HUES48 (cell line): ENCODE measurements around the gene MYLK.

Experiments
- H3K27ac ChIP-seq: one replicate; pipeline ENCODE4 v1.7.0; 2013; ENCODE audit warnings: low read depth, low read length, inconsistent platforms
- H3K27me3 ChIP-seq: 2 replicates; pipeline ENCODE4 v1.6.1; 2013; ENCODE audit warnings: mild to moderate bottlenecking, low read length; ENCODE audit not compliant: control insufficient read depth, insufficient read depth
- H3K36me3 ChIP-seq: 2 replicates; pipeline ENCODE4 v1.6.1; 2013; ENCODE audit warnings: low read length; ENCODE audit not compliant: control insufficient read depth, insufficient read depth
- H3K4me1 ChIP-seq: 2 replicates; pipeline ENCODE4 v1.6.1; 2013; ENCODE audit warnings: mild to moderate bottlenecking, low read length; ENCODE audit not compliant: control insufficient read depth, insufficient read depth
- H3K4me3 ChIP-seq: 2 replicates; pipeline ENCODE4 v1.5.1; 2013; ENCODE audit warnings: mild to moderate bottlenecking, low read depth, low read length
- H3K9ac ChIP-seq: 2 replicates; pipeline ENCODE4 v1.6.1; 2013; ENCODE audit warnings: mild to moderate bottlenecking, low read depth, low read length, moderate library complexity
- H3K9me3 ChIP-seq: 2 replicates; pipeline ENCODE4 v1.6.1; 2013; ENCODE audit warnings: low read length; ENCODE audit not compliant: control insufficient read depth, insufficient read depth

MYLK gene

GRCh38 chr3:123590685-123591450 lies 293.3 kb downstream of the MYLK start:
- Histone ChIP-seq H3K27ac (no peak overlapping the region), H3K27me3 (no peaks in the 10 kb centered on the region; the same call in 1 of the 2 replicates), H3K4me1 (peaks cover 4% of the 10 kb centered on the region), H3K4me3 (no peak overlapping the region), H3K9me3 (peaks cover 16% of the 10 kb centered on the region), H3K9ac (no peak overlapping the region), H3K36me3 (no peaks in the 10 kb centered on the region)

DNA sequence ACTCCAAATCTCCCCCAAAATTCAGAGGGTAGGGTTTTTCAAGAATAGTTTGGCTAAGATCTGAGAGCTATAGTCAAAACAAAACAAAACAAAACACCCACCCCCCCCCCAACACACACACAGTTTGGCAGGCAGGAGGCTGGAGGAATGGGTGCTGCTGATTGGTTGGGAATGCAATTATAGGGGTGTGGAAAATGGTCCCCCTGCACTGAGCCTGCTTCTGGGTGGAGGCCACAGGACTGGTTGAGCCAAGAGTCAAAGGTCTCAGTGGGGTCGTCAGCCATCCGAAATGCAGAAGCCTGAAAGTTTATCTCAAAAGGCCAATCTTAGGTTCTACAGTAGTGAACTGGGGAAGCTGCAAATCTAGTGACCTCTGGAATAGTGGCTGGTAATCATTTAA lies 296.7 kb downstream of the MYLK start:
- H3K4me1 ChIP-seq: peaks cover 13% of the 10 kb centered on the region
- H3K9ac ChIP-seq: no peak overlapping the region
- no peak overlapping the region for H3K27ac ChIP-seq
- no peaks in the 10 kb centered on the region; the same call in 1 of the 2 replicates for H3K27me3 ChIP-seq
- H3K4me3 ChIP-seq: no peak overlapping the region
- 0 out of 2 replicates have a peak, but pooled peaks cover under 1% of the 10 kb centered on the region for H3K36me3 ChIP-seq
- peaks cover 16% of the 10 kb centered on the region for H3K9me3 ChIP-seq

- H3K27me3 ChIP-seq: no peaks in the 10 kb centered on the region; the same call in 1 of the 2 replicates
- H3K9me3 ChIP-seq: peaks cover 16% of the 10 kb centered on the region
- no peak overlapping the region for H3K4me3 ChIP-seq
- 0 out of 2 replicates have a peak, but pooled peaks cover 3% of the 10 kb centered on the region for H3K36me3 ChIP-seq
- H3K27ac ChIP-seq: no peak overlapping the region
- H3K9ac ChIP-seq: no peak overlapping the region
- peaks cover 13% of the 10 kb centered on the region for H3K4me1 ChIP-seq
These were observed 297.2 kb downstream of the MYLK start for GRCh38 chr3:123586968-123587367.

DNA sequence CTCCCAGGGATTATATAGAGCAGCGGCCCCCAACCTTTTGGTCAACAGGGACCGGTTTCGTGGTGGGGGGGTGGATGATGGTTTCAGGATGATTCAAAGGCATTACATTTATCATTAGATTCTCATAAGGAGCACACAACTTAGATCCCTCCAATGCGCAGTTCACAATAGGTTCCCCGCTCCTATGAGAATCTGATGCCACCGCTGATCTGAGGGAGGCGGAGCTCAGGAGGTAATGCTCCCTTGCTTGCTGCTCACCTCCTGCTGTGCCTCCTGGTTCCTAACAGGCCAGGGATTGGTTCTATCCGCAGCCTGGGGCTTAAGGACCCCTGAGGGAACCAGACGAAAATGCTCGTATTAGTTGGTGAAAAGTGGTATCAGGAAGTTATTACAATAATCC lies 298.0 kb downstream of the MYLK start:
- Histone ChIP-seq H3K36me3 (peaks cover 8% of the 10 kb centered on the region; the same call in 1 of the 2 replicates), H3K4me1 (peaks cover 13% of the 10 kb centered on the region), H3K4me3 (peak overlapping the region; percentile 83), H3K27ac (peak overlapping the region; percentile 97), H3K9me3 (peaks cover 16% of the 10 kb centered on the region), H3K27me3 (no peaks in the 10 kb centered on the region; the same call in 1 of the 2 replicates), H3K9ac (peak overlapping the region; percentile 98)

GRCh38 chr3:123584988-123585937 lies 298.9 kb downstream of the MYLK start, which contains the start of gene HACD2:
TSS of gene HACD2 (minus strand) at chr3:123585053. CDS start at chr3:123585027, 26 bp downstream.
- H3K9ac ChIP-seq: peak within 1 kb of the TSS; percentile 98
- H3K4me1 ChIP-seq: peaks cover 13% of the 10 kb centered on the region
- H3K36me3 ChIP-seq: peaks cover 13% of the 10 kb centered on the region
- H3K4me3 ChIP-seq: peak within 1 kb of the TSS; percentile 83
- H3K9me3 ChIP-seq: peaks cover 8% of the 10 kb centered on the region; the same call in 1 of the 2 replicates
- peak within 1 kb of the TSS; percentile 97 for H3K27ac ChIP-seq
- H3K27me3 ChIP-seq: no peaks in the 10 kb centered on the region; the same call in 1 of the 2 replicates

DNA sequence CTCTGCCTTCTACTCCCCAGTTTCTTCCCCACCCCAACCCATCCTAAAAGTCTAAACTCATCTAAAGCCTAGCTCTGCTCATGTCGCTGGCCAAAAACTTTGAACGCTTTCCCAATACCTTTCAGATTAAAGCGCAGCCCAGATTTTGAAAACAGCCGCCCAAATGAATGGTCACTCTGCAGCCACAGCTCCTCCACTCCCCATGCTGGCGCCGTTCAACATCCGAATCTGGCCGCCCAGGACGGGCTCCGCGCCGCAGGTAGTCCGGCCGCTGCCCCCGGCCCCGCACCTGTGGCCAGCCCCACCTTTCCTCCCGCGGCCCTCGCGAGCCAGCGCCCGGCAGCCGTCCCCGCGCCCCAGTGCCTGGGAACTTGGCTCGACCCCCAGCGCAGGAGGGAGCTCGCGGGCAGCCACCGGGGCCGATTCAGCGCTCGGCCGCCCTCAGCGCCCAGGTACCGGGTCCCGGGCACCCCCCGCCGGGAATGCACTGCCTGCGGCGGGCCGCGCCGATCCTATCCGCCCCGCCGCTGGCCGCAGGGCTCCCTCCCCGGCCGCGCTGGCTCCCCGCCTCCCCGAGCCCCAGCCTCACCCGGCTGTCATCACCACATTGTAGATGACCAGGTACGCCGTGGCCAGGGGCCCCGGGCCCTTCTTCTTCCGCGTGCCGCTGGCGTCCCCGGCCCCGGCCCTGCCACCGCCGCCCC lies 299.7 kb downstream of the MYLK start:
- H3K27me3 ChIP-seq: no peaks in the 10 kb centered on the region; the same call in 1 of the 2 replicates
- no peaks in the 10 kb centered on the region for H3K9me3 ChIP-seq
- H3K27ac ChIP-seq: peak overlapping the region; percentile 97
- H3K36me3 ChIP-seq: peaks cover 21% of the 10 kb centered on the region
- peak overlapping the region; percentile 83 for H3K4me3 ChIP-seq
- H3K9ac ChIP-seq: peak overlapping the region; percentile 41; the same call in 1 of the 2 replicates
- peaks cover 13% of the 10 kb centered on the region for H3K4me1 ChIP-seq

DNA sequence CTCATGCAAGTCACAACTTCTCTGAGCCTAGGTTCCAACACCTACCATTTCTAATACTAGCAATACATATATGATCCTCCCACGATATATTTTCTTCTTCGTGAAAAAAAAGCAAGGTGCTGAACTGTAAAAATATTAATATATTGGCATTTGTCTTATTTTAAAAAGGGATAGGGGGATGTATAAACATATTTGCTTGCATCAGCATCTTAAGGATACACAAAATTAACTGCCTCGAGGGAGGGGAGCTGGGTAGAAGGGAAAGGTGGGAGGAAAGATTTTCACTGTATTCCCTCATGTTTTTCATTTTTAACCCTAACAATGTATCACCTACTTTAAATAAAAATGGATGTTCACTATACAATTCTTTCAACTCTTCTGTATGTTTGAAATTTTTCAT lies 300.6 kb downstream of the MYLK start:
- Histone ChIP-seq H3K4me1 (peaks cover 13% of the 10 kb centered on the region), H3K9me3 (no peaks in the 10 kb centered on the region), H3K27me3 (no peaks in the 10 kb centered on the region; the same call in 1 of the 2 replicates), H3K27ac (no peak overlapping the region), H3K9ac (no peak overlapping the region), H3K36me3 (peaks cover 30% of the 10 kb centered on the region), H3K4me3 (peak overlapping the region; percentile 83)

DNA sequence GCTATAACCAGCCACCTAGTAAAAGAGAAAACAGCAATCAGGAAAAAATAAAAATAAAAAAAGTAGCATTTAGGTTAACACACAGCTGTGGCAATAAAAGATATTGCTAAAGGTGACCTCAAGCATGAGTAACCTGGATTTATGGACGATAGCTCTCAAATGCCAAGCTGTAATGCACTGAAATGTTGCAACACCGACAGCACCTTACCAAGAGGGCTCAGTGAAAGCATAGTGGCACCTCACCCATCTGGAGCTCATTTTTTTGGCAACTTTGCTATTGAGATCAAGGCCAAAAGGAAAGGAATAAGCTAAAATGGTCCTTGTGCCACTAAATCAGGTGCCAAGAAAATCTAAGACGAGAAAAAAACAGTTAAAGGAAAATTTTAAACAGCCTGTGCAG lies 301.8 kb downstream of the MYLK start:
- H3K4me3 ChIP-seq: no peak overlapping the region
- no peaks in the 10 kb centered on the region; the same call in 1 of the 2 replicates for H3K27me3 ChIP-seq
- peaks cover 33% of the 10 kb centered on the region for H3K36me3 ChIP-seq
- no peak overlapping the region for H3K27ac ChIP-seq
- no peaks in the 10 kb centered on the region for H3K9me3 ChIP-seq
- H3K4me1 ChIP-seq: peaks cover 13% of the 10 kb centered on the region
- H3K9ac ChIP-seq: no peak overlapping the region

DNA sequence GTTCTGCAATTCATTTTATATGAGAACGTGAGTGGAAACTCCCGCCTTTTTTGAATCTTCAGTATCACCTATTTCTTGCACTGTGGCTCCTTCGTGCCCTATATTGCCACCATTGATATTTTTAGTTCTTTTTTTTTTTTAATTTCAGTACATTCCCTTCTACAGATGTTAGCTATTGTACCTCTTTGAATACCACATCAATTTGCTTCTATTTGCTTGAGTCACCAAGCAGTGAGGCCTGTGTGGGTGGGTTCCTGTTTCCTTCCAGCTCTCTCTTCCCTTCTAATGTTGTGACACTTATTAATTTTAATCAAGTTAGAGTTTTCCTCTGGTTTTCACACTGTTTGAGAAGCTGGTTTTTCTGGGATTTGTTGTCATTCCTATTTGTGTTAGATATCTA lies 308.0 kb downstream of the MYLK start:
- peaks cover 33% of the 10 kb centered on the region for H3K36me3 ChIP-seq
- H3K4me3 ChIP-seq: no peak overlapping the region
- no peak overlapping the region for H3K27ac ChIP-seq
- H3K9ac ChIP-seq: no peak overlapping the region
- H3K27me3 ChIP-seq: no peaks in the 10 kb centered on the region
- no peaks in the 10 kb centered on the region for H3K9me3 ChIP-seq
- 0 out of 2 replicates have a peak, but pooled peaks cover 4% of the 10 kb centered on the region for H3K4me1 ChIP-seq

GRCh38 chr3:123571973-123572365 lies 312.2 kb downstream of the MYLK start:
- no peak overlapping the region for H3K9ac ChIP-seq
- H3K9me3 ChIP-seq: no peaks in the 10 kb centered on the region
- 0 out of 2 replicates have a peak, but pooled peaks cover 4% of the 10 kb centered on the region for H3K4me1 ChIP-seq
- no peak overlapping the region for H3K27ac ChIP-seq
- no peak overlapping the region for H3K4me3 ChIP-seq
- peaks cover 6% of the 10 kb centered on the region for H3K36me3 ChIP-seq
- H3K27me3 ChIP-seq: no peaks in the 10 kb centered on the region
